Testis (tissue), 3 donors: ENCODE measurements around the gene SDF4. TPM values are rescaled to one million over a fixed set of nuclear protein-coding genes. Genes with fewer than 3 reads are reported as not detected.

Source experiments
- DNase-seq: peaks from one replicate; pipeline ENCODE4 v3.0.0-alpha.2; 2019
- H3K27ac ChIP-seq, 2 donors: fragments of 200-600 bp; sonication (generic); one replicate each; pipeline ENCODE4 v1.5.1; 2019
- H3K27me3 ChIP-seq: fragments of 200-600 bp; sonication (generic); one replicate; pipeline ENCODE4 v1.5.1; 2019
- H3K36me3 ChIP-seq: fragments of 200-600 bp; sonication (generic); one replicate; pipeline ENCODE4 v1.5.1; 2017; ENCODE audit warnings: low read depth; ENCODE audit errors: missing control alignments
- H3K4me1 ChIP-seq: fragments of 200-600 bp; sonication (generic); one replicate; pipeline ENCODE4 v1.5.1; 2019
- H3K4me3 ChIP-seq, 2 donors: fragments of 200-600 bp; sonication (generic); one replicate each; pipeline ENCODE4 v1.5.1; 2017 to 2019
- H3K9me3 ChIP-seq: fragments of 200-600 bp; sonication (generic); one replicate; pipeline ENCODE4 v1.5.1; 2017
- CTCF ChIP-seq, 3 experiments: fragments of 450-650 bp in 2 of 3; fragments of 200-600 bp in 1 of 3; sonication (generic) in 1 of 3; IDR thresholded peaks; one replicate each; pipeline ENCODE4 v1.5.1; 2016 to 2019; ENCODE audit warnings: antibody characterized with exemption in 3 of 3, mild to moderate bottlenecking in 2 of 3, moderate library complexity in 1 of 3
- POLR2A ChIP-seq: fragments of 450-650 bp; IDR thresholded peaks from one replicate; pipeline ENCODE4 v1.6.1; 2017; ENCODE audit warnings: antibody characterized with exemption, mild to moderate bottlenecking, moderate library complexity
- WGBS, 2 donors: methylation state at CpG; one replicate each; pipeline ENCODE4 v1.1.5; 2018; 5-methylcytosine and 5-hydroxymethylcytosine counted together
- intact Hi-C: fragments of 100-400 bp; cut with DNase I; formaldehyde crosslinking; loops from one replicate; pipeline ENCODE4 v1.15.1; 2023; ENCODE audit warnings: low total_unique reads
- polyA plus RNA-seq: library from polyadenylated mRNA; stranded (reverse); fragments of 350-450 nt; fragmentation: Illumina TruSeq; extraction: RNeasy Lipid Tissue Mini Kit (QIAGEN cat#74804); gene quantifications from one replicate; pipeline ENCODE4 v1.2.3, GENCODE V29; 2014; ENCODE audit warnings: low read depth, low replicate concordance; ENCODE audit not compliant: insufficient read depth
- total RNA-seq, 2 donors: library from RNA; depleted of rRNA; stranded (reverse); fragments of >200 nt; gene quantifications; one replicate each; pipeline ENCODE4 v1.2.3, GENCODE V29; 2016

Gene SDF4
- total and polyA plus RNA-seq, 3 donors from 2014 or later = 146 to 167 (median 158) TPM

GRCh38 chr1:1204425-1204920 lies 27.3 kb downstream of the SDF4 start:
- Histone ChIP-seq H3K9me3 (no peaks in the 10 kb centered on the region), H3K36me3 (no peaks in the 10 kb centered on the region), H3K4me1 (peaks cover 10% of the 10 kb centered on the region), H3K4me3 (no peak overlapping the region), H3K27ac (no peak overlapping the region), H3K27me3 (no peaks in the 10 kb centered on the region)
- 74 to 92% methylated on average over 5 to 8 of the region's 8 CpGs for WGBS, 2 donors
- TF ChIP-seq POLR2A (no peak), CTCF (IDR thresholded peaks at IDR 0.05) (no peak)
- DNase-seq = no peak
- intact Hi-C loops = no loop called here

- Histone ChIP-seq H3K36me3 (no peaks in the 10 kb centered on the region), H3K4me3 (no peak overlapping the region), H3K27me3 (no peaks in the 10 kb centered on the region), H3K27ac (no peak overlapping the region), H3K4me1 (peaks cover 10% of the 10 kb centered on the region), H3K9me3 (no peaks in the 10 kb centered on the region)
- 74 to 80% methylated on average over 10 to 49 of the region's 49 CpGs for WGBS, 2 donors
- DNase-seq = no peak
- no peak for TF ChIP-seq POLR2A
- TF ChIP-seq CTCF (IDR thresholded peaks at IDR 0.05) = no peak
- intact Hi-C loops = no loop called here
Observed at GRCh38 chr1:1203561-1204424, 28.0 kb downstream of the SDF4 start.

- 67% methylated on average over 27 of the region's 27 CpGs; no CpG with 5 or more reads in 1 of the 2 donors for WGBS, 2 donors
- DNase-seq = no peak
- Histone ChIP-seq H3K4me1 (peaks cover 5% of the 10 kb centered on the region), H3K9me3 (no peaks in the 10 kb centered on the region), H3K4me3 (no peak overlapping the region), H3K27ac (no peak overlapping the region), H3K27me3 (no peaks in the 10 kb centered on the region), H3K36me3 (no peaks in the 10 kb centered on the region)
- TF ChIP-seq CTCF (IDR thresholded peaks at IDR 0.05) (no peak), POLR2A (no peak)
- intact Hi-C loops = no loop called here
Observed at GRCh38 chr1:1202831-1203560, 28.8 kb downstream of the SDF4 start.

- Histone ChIP-seq H3K36me3 (no peaks in the 10 kb centered on the region), H3K4me1 (peaks cover 1% of the 10 kb centered on the region), H3K4me3 (peak overlapping the region; percentile 39 to 44), H3K27me3 (no peaks in the 10 kb centered on the region), H3K27ac (peak overlapping the region; percentile 39 to 41), H3K9me3 (no peaks in the 10 kb centered on the region)
- intact Hi-C loops = no loop called here
- peak; percentile 60 for DNase-seq
- 2% methylated on average over 57 of the region's 109 CpGs; no CpG with 5 or more reads in 1 of the 2 donors for WGBS, 2 donors
- no peak for TF ChIP-seq CTCF (IDR thresholded peaks at IDR 0.05)
- no peak for TF ChIP-seq POLR2A
Observed at GRCh38 chr1:1200876-1201810, 30.7 kb downstream of the SDF4 start.
